Erythroblast (primary cell): Measurements from ENCODE around the gene CRY1.

ENCODE experiments used
- GATA1 ChIP-seq: IDR thresholded peaks from 2 replicates; pipeline ENCODE4 v1.6.1; 2011; ENCODE audit warnings: low read depth, mild to moderate bottlenecking, control low read depth, low read length, moderate library complexity
- POLR2A ChIP-seq: IDR thresholded peaks from 2 replicates; pipeline ENCODE4 v1.6.1; 2011; ENCODE audit warnings: mild to moderate bottlenecking, low read length

DNA sequence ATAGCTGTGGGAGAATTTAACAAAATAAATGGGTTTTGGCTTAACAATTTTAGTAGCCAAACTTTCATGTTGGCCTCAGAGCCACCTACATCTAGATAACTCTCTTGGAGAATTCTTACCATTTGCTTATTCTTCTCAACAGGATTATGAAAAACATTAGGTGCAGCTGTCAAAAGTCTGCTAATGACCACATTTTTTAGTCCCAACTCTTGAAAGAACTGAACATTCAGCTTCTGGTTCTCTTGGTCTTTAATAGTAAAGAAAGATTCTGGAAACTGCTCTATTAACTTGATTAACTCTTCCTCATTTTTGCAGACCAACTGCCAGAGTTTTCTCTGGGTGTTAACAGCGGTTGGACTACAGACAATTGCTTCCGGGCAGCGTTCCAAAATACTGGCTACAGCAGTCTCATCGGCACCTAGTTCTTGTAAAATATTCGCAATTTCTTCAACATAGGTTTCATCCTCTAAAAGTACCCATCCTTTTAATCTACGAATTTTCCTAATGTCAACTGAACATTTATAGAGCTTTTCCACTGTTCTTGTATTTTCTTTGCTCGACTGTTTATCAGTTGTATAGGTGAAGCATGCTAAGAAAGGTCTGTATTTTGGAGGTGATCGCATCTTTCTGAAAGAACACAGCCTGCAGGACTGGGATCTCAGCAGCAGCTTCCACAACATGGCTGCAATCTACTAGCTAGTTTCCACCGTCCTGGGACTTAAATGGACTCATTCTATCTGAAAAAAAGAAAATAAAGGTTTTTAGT lies 115.1 kb downstream of the CRY1 start:
- TF ChIP-seq POLR2A: no peak
- no peak for TF ChIP-seq GATA1
